Gastroesophageal sphincter (tissue), 3 donors: ENCODE measurements around the gene ZBED6.

Experiments used
- EP300 ChIP-seq: sonication (generic); formaldehyde crosslinking; IDR thresholded peaks from one replicate; pipeline ENCODE4 v1.6.1; 2017; ENCODE audit warnings: antibody characterized with exemption, mild to moderate bottlenecking
- POLR2A ChIP-seq, 2 donors: fragments of 450-650 bp; IDR thresholded peaks; one replicate each; pipeline ENCODE4 v1.6.1; 2017; ENCODE audit warnings: antibody characterized with exemption in 2 of 2, mild to moderate bottlenecking in 2 of 2, moderate library complexity in 1 of 2
- POLR2AphosphoS5 ChIP-seq: sonication (generic); formaldehyde crosslinking; IDR thresholded peaks from one replicate; pipeline ENCODE4 v1.6.1; 2017; ENCODE audit warnings: antibody characterized with exemption
- TF ChIP-seq, protein P1 (sequence below), 4 experiments: fragments of 200-600 bp in 2 of 4; fragments of 450-650 bp in 2 of 4; sonication (generic) in 1 of 4; IDR thresholded peaks; one replicate each; pipeline ENCODE4 v1.5.1; 2017 to 2019; ENCODE audit warnings: antibody characterized with exemption in 4 of 4, mild to moderate bottlenecking in 2 of 4, moderate library complexity in 2 of 4

DNA sequence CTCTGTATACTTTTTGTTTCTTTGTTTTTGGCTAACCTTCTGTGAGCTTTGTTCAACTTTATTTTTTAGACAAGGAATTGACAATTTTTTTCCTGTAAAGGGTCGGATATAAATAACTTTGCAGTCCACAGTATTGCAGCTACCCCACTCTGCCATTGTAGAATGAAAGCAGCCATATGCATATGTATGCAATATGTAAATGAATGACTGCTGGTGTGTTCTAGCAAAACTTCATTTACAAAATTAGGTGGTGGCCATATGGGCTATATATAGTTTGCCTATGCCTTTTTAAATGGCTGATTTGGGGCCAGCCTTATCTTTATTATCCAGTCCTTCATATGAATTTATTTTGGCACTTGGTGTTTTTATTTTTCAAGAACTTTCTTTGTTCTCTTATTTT is 48.0 kb downstream of the ZBED6 start:
- TF ChIP-seq, protein P1, sequence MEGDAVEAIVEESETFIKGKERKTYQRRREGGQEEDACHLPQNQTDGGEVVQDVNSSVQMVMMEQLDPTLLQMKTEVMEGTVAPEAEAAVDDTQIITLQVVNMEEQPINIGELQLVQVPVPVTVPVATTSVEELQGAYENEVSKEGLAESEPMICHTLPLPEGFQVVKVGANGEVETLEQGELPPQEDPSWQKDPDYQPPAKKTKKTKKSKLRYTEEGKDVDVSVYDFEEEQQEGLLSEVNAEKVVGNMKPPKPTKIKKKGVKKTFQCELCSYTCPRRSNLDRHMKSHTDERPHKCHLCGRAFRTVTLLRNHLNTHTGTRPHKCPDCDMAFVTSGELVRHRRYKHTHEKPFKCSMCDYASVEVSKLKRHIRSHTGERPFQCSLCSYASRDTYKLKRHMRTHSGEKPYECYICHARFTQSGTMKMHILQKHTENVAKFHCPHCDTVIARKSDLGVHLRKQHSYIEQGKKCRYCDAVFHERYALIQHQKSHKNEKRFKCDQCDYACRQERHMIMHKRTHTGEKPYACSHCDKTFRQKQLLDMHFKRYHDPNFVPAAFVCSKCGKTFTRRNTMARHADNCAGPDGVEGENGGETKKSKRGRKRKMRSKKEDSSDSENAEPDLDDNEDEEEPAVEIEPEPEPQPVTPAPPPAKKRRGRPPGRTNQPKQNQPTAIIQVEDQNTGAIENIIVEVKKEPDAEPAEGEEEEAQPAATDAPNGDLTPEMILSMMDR (IDR thresholded peaks at IDR 0.05): no peak
- TF ChIP-seq POLR2A (IDR thresholded peaks at IDR 0.05) (no peak), POLR2AphosphoS5 (no peak), EP300 (no peak)
